Kidney capillary endothelial cell (primary cell): ENCODE results near the gene ARHGEF39.

Experiments used
- DNase-seq: peaks from one replicate; pipeline ENCODE4 v3.0.0-alpha.2; 2018; ENCODE audit warnings: low spot score

The ARHGEF39 gene

GRCh38 chr9:35691334-35691650, 26.3 kb upstream of the ARHGEF39 start:
- DNase-seq = no peak

- DNase-seq = no peak
These were observed 25.8 kb upstream of the ARHGEF39 start for GRCh38 chr9:35690614-35691333.

GRCh38 chr9:35690294-35690613, 25.3 kb upstream of the ARHGEF39 start:
- DNase-seq = no peak

GRCh38 chr9:35689542-35690293, 24.7 kb upstream of the ARHGEF39 start, which contains the start of gene TPM2:
Gene TPM2 (minus strand): TSS chr9:35689925. CDS start chr9:35689817, 108 bp downstream.
- no peak for DNase-seq

- DNase-seq = peak; percentile 67
These were observed 23.9 kb upstream of the ARHGEF39 start for GRCh38 chr9:35688558-35689541.

GRCh38 chr9:35687972-35688557, 23.1 kb upstream of the ARHGEF39 start:
- no peak for DNase-seq

- no peak for DNase-seq
These were observed 22.3 kb upstream of the ARHGEF39 start for GRCh38 chr9:35687306-35687705.

- no peak for DNase-seq
These were observed 21.5 kb upstream of the ARHGEF39 start for GRCh38 chr9:35686222-35687203.

DNA sequence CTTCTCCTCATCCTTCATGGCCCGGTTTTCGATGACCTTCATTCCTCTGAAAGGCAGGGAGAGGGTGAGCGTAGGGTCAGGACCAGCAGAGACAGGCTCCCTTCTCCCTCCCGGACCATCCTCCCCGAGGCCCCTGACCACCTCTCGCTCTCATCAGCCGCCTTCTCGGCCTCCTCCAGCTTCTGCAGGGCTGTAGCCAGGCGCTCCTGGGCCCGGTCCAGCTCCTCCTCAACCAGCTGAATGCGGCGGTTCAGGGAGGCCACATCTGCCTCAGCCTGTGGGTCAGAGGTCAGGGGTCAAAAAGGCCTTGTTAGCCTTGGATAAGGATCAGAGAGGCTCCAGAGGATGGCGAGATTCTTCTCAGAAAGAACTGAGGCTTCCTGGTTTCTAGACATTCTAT, 20.5 kb upstream of the ARHGEF39 start:
- no peak for DNase-seq

DNA sequence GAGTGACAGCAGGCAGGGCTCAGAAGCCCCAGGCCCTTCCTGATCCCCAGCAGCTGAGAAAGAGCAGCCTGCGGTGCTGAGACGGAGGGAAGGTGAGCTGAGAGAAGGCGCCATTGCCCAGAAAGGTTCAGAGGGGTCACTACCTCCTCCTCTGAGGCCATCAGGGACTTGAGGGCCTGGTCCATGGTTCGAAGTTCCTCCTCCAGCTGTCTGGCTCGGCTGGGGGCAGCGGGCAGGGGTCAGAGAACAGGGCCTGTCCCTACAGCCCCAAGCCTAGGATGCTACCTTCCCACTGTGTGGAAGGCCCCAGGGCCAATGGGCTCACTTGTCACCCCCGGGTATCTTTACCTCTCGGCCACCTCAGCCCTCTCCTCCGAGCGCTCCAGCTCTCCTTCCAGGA, 19.9 kb upstream of the ARHGEF39 start:
- no peak for DNase-seq

DNA sequence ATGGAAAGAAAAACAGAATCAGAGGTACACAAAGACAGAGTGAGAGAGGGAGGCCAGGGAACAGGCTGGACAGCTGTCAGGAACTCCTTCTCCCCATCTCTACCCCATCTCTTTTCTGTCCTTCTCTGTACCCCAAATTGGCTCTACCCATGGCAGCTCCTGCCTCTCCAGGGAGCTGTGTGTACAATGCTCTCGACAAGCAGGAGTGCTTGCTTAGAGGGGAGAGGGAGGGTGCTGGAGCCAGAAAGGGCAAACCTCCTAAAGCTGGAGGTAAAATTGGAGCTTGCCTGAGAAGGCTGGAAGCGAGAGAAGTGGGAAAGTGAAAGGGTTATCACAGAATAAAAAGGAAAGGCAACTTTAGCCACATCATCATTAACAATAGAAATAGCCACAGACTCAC, 18.3 kb upstream of the ARHGEF39 start:
- no peak for DNase-seq

DNA sequence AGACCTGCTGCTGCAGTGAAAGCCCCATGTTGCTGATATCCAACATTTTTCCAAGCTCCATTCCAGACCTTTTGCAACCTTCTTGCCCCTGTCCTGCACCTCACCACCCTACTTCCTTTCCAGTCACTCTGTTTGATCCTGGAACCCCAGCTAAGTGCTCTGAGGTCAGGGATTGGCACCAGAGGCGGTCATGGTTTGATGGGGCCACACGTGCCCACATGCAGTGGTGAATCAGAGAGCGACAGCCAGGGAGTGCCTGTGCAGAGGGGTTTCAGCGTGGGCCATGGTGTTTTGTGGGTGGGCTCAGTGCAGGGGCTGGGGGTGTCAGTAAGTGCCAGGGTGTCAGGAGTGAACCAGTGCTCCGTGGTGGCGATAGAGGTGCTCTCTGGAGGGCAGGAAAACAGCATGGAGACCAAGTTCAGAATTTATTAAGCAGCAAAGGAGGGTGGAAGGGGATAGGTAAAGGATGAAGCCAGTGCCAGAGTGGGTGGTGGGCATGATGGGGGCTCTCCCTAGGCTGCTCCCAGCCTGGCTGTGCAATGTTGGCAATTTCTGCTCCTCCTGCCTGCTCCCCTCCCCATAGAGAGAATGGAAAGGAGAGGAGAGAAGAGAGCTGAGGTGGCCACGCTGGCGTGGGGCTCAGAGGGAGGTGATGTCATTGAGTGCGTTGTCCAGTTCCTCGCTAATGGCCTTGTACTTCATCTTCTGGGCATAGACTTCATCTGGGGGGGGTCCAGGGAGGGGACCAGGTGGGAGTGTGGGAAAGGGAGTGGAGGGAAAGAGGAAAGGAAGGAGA, 17.7 kb upstream of the ARHGEF39 start:
- DNase-seq = no peak

DNA sequence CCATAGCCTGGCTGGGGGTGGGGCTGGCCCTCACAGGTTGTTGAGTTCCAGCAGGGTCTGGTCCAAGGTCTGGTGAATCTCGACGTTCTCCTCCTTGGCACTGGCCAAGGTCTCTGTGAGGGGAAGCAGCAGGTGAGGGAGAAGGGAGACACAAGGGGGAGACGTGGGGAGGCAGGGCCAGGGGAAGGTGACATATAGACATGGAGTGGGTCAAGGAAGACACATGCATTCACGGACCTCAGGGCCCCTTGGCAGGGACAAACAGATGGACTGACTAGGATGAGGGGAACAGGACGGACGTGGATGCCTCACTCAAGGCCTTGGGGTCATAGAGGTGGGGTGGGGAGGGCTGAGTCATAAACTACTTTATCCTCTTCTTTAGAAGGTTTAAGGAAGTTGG, 17.1 kb upstream of the ARHGEF39 start:
- no peak for DNase-seq

- no peak for DNase-seq
These were observed 16.5 kb upstream of the ARHGEF39 start for GRCh38 chr9:35681341-35682002.

- no peak for DNase-seq
These were observed 15.5 kb upstream of the ARHGEF39 start for GRCh38 chr9:35680331-35681105.

DNA sequence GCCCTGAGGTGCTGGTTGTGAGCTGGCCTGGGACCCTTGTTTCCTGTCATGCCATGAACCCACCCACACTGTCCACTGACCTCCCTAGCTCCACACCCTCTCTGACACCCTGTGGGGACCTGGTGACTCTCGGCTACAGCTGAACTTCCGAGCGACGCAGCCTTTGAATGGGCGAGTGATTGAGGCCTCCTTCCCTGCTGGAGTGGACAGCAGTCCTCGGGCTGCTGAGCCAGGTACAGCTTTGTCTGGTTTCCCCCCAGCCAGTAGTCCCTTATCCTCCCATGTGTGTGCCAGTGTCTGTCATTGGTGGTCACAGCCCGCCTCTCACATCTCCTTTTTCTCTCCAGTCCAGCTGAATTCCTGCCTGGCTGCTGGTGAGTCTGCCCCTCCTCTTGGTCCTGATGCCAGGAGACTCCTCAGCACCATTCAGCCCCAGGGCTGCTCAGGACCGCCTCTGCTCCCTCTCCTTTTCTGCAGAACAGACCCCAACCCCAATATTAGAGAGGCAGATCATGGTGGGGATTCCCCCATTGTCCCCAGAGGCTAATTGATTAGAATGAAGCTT, 14.9 kb upstream of the ARHGEF39 start:
- no peak for DNase-seq

DNA sequence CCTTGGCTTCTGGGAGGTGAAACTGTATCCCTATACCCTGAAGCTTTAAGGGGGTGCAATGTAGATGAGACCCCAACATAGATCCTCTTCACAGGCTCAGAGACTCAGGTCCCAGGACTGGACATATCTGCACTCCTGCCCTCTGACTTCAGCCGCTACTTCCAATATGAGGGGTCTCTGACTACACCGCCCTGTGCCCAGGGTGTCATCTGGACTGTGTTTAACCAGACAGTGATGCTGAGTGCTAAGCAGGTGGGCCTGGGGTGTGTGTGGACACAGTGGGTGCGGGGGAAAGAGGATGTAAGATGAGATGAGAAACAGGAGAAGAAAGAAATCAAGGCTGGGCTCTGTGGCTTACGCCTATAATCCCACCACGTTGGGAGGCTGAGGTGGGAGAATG, 14.1 kb upstream of the ARHGEF39 start:
- DNase-seq = no peak

- no peak for DNase-seq
These were observed 10.9 kb upstream of the ARHGEF39 start for GRCh38 chr9:35675732-35676392.
